K562 (cell line): Measurements from ENCODE around the gene HPCA. TPM values are rescaled to one million over a fixed set of nuclear protein-coding genes. Genes with fewer than 3 reads are reported as not detected.

Experiments used
- CREM ChIP-seq: IDR thresholded peaks from 2 replicates; pipeline ENCODE4 v1.6.1; 2014; ENCODE audit warnings: antibody characterized with exemption, low read depth
- HDAC3 ChIP-seq: fragments of 450-650 bp; IDR thresholded peaks from 2 replicates; pipeline ENCODE4 v1.6.1; 2018; ENCODE audit warnings: borderline replicate concordance, mild to moderate bottlenecking, moderate library complexity; ENCODE audit not compliant: partially characterized antibody
- IFI16 ChIP-seq: fragments of 250-450 bp; sonication (Bioruptor Pico); IDR thresholded peaks from 2 replicates; pipeline ENCODE4 v2.1.2; 2022; ENCODE audit warnings: mild to moderate bottlenecking, inconsistent platforms
- JUN ChIP-seq, 2 experiments: sonication (generic) in 1 of 2; formaldehyde crosslinking in 1 of 2; IDR thresholded peaks; 2 replicates each; pipeline versions ENCODE4 v1.6.1 to v1.8.0; 2012 to 2022; ENCODE audit warnings: borderline replicate concordance in 2 of 2, mild to moderate bottlenecking in 2 of 2, improper control_type of control experiment in 1 of 2, low read depth in 1 of 2, low read length in 1 of 2, missing genetic modification reagents in 1 of 2
- LARP7 ChIP-seq: fragments of 450-650 bp; IDR thresholded peaks from 2 replicates; pipeline ENCODE4 v1.6.1; 2016
- SREBF1 ChIP-seq: fragments of 150-350 bp; IDR thresholded peaks from 2 replicates; pipeline ENCODE4 v1.6.1; 2014; ENCODE audit warnings: antibody characterized with exemption, low read depth, low read length, borderline replicate concordance
- STAT5A ChIP-seq: IDR thresholded peaks from 2 replicates; pipeline ENCODE4 v1.6.1; 2012; ENCODE audit warnings: low read length, inconsistent platforms, borderline replicate concordance
- ZNF668 ChIP-seq: fragments of 250-450 bp; sonication (Bioruptor Pico); IDR thresholded peaks from 2 replicates; pipeline ENCODE4 v1.8.0; 2022; ENCODE audit warnings: mild to moderate bottlenecking, inconsistent platforms
- ZNF77 ChIP-seq: fragments of 250-450 bp; sonication (Bioruptor Pico); IDR thresholded peaks from 2 replicates; pipeline ENCODE4 v1.5.0; 2020
- polyA plus RNA-seq, 8 experiments: library from polyadenylated mRNA; depleted of rRNA in 4 of 8; stranded (reverse) in 5 of 8; unstranded in 3 of 8; fragments of >200 nt; fragmentation: Nextera tagmentation in 2 of 8; fragmentation: Illumina TruSeq in 1 of 8; extraction: Ambion mirVana in 2 of 8; extraction: Trizol in 1 of 8; gene quantifications; 2 replicates each; pipeline versions ENCODE4 v1.2.1 to v1.2.3, GENCODE V29; 2011 to 2014; ENCODE audit warnings: inconsistent platforms in 1 of 8, missing spikeins in 1 of 8
- total RNA-seq, 7 experiments: library from RNA; depleted of rRNA in 6 of 7; stranded (reverse); fragments of >200 nt in 6 of 7; fragmentation: Illumina TruSeq in 2 of 7; extraction: Trizol in 2 of 7; gene quantifications; 2 replicates each; pipeline versions ENCODE4 v1.2.1 to v1.2.3, GENCODE V29; 2011 to 2021; ENCODE audit warnings: low replicate concordance in 1 of 7
- TF ChIP-seq, protein P1 (sequence below): sonication (generic); formaldehyde crosslinking; IDR thresholded peaks from 2 replicates; pipeline ENCODE4 v1.8.0; 2023; ENCODE audit warnings: mild to moderate bottlenecking, missing genetic modification reagents
- TF ChIP-seq, protein P2 (sequence below): fragments of 450-650 bp; formaldehyde crosslinking; IDR thresholded peaks from 2 replicates; pipeline ENCODE4 v1.4.0; 2022; ENCODE audit warnings: missing genetic modification characterization
- TF ChIP-seq, protein P3 (sequence below): sonication (generic); formaldehyde crosslinking; IDR thresholded peaks from 2 replicates; pipeline ENCODE4 v1.8.1; 2022; ENCODE audit warnings: missing genetic modification reagents
- TF ChIP-seq, protein P4 (sequence below): sonication (generic); formaldehyde crosslinking; IDR thresholded peaks from 2 replicates; pipeline ENCODE4 v1.8.0; 2022; ENCODE audit warnings: missing genetic modification reagents, mild to moderate bottlenecking, moderate library complexity, borderline replicate concordance
- TF ChIP-seq, protein P5 (sequence below), 2 experiments: fragments of 200-800 bp in 1 of 2; sonication (Bioruptor generic) in 1 of 2; sonication (generic) in 1 of 2; formaldehyde crosslinking in 1 of 2; IDR thresholded peaks in 1 of 2; conservative IDR thresholded peaks in 1 of 2; 2 replicates each; pipeline versions ENCODE4 v1.5.0 to v1.6.1; 2016 to 2020; ENCODE audit warnings: missing compliant biosample characterization in 1 of 2, missing genetic modification characterization in 1 of 2, missing genetic modification reagents in 1 of 2
- TF ChIP-seq, protein P6 (sequence below): fragments of 250-450 bp; sonication (Bioruptor Pico); IDR thresholded peaks from 2 replicates; pipeline ENCODE4 v1.5.0; 2021

The HPCA gene
- total and polyA plus RNA-seq, 9 of the 15 experiments (the other 6 are each of a cell fraction or from before 2014, with no cell fraction given): not detected

DNA sequence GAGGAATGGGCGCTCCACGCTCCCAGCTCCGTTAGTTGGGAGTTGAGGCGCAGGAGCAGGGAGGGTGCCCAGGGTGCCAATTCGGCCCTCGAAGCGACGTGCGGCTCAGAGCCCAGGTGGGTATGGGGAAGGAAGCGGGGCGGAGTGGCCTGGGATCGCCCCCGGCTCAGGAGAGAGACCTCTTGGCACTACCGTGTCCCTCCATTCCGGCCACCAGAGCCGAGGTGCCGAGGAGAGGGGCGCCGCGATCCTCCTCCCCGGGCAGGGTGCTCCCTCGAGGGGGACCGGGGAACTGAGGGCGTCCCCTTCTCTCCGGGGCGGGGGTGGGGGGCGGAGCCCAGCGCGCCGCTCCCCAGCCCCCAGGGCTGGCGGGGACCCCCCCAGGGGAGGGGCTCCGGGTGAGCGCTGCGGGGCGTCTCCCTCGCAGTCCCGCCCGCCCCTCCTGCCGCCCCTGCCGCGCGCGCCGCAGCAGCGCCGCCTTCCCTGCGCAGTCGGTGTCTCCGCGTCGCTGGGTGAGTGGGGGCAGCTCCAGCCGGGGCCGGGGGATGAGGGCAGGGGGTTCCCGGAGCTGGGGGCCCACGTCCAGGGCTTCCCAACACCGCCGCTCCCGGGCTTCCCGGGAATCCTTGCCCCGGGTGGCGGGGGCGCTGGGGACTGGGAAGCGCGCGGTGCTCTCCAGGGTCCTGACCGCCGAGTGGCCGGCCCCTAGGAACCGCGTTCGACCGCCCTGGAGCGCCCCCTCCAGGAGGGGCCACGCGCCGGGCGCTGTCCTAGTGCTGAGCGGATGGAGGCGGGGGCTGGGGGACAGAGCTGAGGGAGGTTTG lies at the start of gene HPCA (continued):
- peak; percentile 84 for TF ChIP-seq SREBF1
- TF ChIP-seq, protein P1, sequence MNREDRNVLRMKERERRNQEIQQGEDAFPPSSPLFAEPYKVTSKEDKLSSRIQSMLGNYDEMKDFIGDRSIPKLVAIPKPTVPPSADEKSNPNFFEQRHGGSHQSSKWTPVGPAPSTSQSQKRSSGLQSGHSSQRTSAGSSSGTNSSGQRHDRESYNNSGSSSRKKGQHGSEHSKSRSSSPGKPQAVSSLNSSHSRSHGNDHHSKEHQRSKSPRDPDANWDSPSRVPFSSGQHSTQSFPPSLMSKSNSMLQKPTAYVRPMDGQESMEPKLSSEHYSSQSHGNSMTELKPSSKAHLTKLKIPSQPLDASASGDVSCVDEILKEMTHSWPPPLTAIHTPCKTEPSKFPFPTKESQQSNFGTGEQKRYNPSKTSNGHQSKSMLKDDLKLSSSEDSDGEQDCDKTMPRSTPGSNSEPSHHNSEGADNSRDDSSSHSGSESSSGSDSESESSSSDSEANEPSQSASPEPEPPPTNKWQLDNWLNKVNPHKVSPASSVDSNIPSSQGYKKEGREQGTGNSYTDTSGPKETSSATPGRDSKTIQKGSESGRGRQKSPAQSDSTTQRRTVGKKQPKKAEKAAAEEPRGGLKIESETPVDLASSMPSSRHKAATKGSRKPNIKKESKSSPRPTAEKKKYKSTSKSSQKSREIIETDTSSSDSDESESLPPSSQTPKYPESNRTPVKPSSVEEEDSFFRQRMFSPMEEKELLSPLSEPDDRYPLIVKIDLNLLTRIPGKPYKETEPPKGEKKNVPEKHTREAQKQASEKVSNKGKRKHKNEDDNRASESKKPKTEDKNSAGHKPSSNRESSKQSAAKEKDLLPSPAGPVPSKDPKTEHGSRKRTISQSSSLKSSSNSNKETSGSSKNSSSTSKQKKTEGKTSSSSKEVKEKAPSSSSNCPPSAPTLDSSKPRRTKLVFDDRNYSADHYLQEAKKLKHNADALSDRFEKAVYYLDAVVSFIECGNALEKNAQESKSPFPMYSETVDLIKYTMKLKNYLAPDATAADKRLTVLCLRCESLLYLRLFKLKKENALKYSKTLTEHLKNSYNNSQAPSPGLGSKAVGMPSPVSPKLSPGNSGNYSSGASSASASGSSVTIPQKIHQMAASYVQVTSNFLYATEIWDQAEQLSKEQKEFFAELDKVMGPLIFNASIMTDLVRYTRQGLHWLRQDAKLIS: peak; percentile 100
- no peak for TF ChIP-seq ZNF77 (CRISPR knock-in tag)
- TF ChIP-seq CREM: peak; percentile 87
- TF ChIP-seq, protein P2, sequence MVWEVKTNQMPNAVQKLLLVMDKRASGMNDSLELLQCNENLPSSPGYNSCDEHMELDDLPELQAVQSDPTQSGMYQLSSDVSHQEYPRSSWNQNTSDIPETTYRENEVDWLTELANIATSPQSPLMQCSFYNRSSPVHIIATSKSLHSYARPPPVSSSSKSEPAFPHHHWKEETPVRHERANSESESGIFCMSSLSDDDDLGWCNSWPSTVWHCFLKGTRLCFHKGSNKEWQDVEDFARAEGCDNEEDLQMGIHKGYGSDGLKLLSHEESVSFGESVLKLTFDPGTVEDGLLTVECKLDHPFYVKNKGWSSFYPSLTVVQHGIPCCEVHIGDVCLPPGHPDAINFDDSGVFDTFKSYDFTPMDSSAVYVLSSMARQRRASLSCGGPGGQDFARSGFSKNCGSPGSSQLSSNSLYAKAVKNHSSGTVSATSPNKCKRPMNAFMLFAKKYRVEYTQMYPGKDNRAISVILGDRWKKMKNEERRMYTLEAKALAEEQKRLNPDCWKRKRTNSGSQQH (CRISPR knock-in tag): 0 out of 2 replicates have a peak, but pooled peaks have one; percentile 30
- TF ChIP-seq HDAC3: no peak
- no peak for TF ChIP-seq LARP7
- TF ChIP-seq, protein P3, sequence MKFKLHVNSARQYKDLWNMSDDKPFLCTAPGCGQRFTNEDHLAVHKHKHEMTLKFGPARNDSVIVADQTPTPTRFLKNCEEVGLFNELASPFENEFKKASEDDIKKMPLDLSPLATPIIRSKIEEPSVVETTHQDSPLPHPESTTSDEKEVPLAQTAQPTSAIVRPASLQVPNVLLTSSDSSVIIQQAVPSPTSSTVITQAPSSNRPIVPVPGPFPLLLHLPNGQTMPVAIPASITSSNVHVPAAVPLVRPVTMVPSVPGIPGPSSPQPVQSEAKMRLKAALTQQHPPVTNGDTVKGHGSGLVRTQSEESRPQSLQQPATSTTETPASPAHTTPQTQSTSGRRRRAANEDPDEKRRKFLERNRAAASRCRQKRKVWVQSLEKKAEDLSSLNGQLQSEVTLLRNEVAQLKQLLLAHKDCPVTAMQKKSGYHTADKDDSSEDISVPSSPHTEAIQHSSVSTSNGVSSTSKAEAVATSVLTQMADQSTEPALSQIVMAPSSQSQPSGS (CRISPR knock-in tag): peak; percentile 91
- TF ChIP-seq, protein P4, sequence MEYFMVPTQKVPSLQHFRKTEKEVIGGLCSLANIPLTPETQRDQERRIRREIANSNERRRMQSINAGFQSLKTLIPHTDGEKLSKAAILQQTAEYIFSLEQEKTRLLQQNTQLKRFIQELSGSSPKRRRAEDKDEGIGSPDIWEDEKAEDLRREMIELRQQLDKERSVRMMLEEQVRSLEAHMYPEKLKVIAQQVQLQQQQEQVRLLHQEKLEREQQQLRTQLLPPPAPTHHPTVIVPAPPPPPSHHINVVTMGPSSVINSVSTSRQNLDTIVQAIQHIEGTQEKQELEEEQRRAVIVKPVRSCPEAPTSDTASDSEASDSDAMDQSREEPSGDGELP (CRISPR knock-in tag): peak; percentile 97
- TF ChIP-seq IFI16 (CRISPR knock-in tag): no peak
- TF ChIP-seq, protein P5, sequence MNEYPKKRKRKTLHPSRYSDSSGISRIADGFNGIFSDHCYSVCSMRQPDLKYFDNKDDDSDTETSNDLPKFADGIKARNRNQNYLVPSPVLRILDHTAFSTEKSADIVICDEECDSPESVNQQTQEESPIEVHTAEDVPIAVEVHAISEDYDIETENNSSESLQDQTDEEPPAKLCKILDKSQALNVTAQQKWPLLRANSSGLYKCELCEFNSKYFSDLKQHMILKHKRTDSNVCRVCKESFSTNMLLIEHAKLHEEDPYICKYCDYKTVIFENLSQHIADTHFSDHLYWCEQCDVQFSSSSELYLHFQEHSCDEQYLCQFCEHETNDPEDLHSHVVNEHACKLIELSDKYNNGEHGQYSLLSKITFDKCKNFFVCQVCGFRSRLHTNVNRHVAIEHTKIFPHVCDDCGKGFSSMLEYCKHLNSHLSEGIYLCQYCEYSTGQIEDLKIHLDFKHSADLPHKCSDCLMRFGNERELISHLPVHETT (CRISPR knock-in tag; conservative IDR thresholded peaks at IDR 0.05 in 1 of 2, IDR thresholded peaks at IDR 0.05 in 1 of 2): peak; percentile 74 to 97; a peak in 3 of 4 replicates
- TF ChIP-seq STAT5A: no peak; the same call in 1 of the 2 replicates
- 0 out of 2 replicates have a peak, but pooled peaks have one; percentile 16 for TF ChIP-seq JUN (IDR thresholded peaks at IDR 0.05; ENCODE audit: borderline replicate concordance, low read depth, low read length)
- TF ChIP-seq JUN (CRISPR knock-in tag; IDR thresholded peaks at IDR 0.05; ENCODE audit: borderline replicate concordance): peak; percentile 98
- TF ChIP-seq ZNF668 (CRISPR knock-in tag): peak; percentile 88
- TF ChIP-seq, protein P6, sequence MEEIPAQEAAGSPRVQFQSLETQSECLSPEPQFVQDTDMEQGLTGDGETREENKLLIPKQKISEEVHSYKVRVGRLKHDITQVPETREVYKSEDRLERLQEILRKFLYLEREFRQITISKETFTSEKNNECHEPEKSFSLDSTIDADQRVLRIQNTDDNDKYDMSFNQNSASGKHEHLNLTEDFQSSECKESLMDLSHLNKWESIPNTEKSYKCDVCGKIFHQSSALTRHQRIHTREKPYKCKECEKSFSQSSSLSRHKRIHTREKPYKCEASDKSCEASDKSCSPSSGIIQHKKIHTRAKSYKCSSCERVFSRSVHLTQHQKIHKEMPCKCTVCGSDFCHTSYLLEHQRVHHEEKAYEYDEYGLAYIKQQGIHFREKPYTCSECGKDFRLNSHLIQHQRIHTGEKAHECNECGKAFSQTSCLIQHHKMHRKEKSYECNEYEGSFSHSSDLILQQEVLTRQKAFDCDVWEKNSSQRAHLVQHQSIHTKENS (CRISPR knock-in tag): no peak
